Measurements from ENCODE around the gene ELOA. TPM values are rescaled to one million over a fixed set of nuclear protein-coding genes. Genes with fewer than 3 reads are reported as not detected.
A peak's percentile ranks its signal among the peaks of the same experiment; 100 is the strongest.

ELOA gene
- total and polyA plus RNA-seq, 9 of the 15 experiments (the other 6 are each of a cell fraction or from before 2014, with no cell fraction given) = 31.9 to 98.6 (median 61.3) TPM

GRCh38 chr1:23791516-23792047 is 48.3 kb downstream of the ELOA start (continued):
- TF ChIP-seq CEBPZ (IDR thresholded peaks at IDR 0.05; ENCODE audit: borderline replicate concordance, low read depth, low read length) = no peak

- in situ Hi-C loops (cut with MboI) = no loop called here
Observed at GRCh38 chr1:23792151-23792945, 49.1 kb downstream of the ELOA start.

More at GRCh38 chr1:23792151-23792945, 49.1 kb downstream of the ELOA start:
- ATAC-seq (no peak), DNase-seq (ENCODE audit: extremely low read depth in 1 of 4, low spot score in 3 of 4) (no peak), FAIRE-seq (no peak)
- peaks cover 31 to 52% of the 10 kb centered on the region in 2 experiments for H3K4me1 ChIP-seq (replicated peaks in 1 of 2; ENCODE audit: control insufficient read depth in 2 of 2, insufficient read depth in 2 of 2, low read length in 2 of 2)
- peak overlapping the region; percentile 98 for H3K4me2 ChIP-seq (ENCODE audit: insufficient read depth, low read length)
- 64% methylated on average over 18 of the region's 19 CpGs for WGBS (ENCODE audit: insufficient coverage, low coverage, missing lambda C conversion rate)
- H3K9me1 ChIP-seq (ENCODE audit: control insufficient read depth, insufficient read depth, low read length) = no peaks in the 10 kb centered on the region
- H3K79me2 ChIP-seq (ENCODE audit: control insufficient read depth, insufficient read depth, low read length) = peaks cover 29% of the 10 kb centered on the region
- peaks cover 60% of the 10 kb centered on the region for H3K36me3 ChIP-seq (ENCODE audit: control insufficient read depth, insufficient read depth, low read length)
- H3K27me3 ChIP-seq (ENCODE audit: control insufficient read depth in 2 of 2, insufficient read depth in 2 of 2, low read length in 2 of 2) = no peaks in the 10 kb centered on the region
- no peaks in the 10 kb centered on the region for H3K9me3 ChIP-seq (replicated peaks; ENCODE audit: control insufficient read depth, insufficient read depth, low read depth, low read length)
- CTCF ChIA-PET (ENCODE audit: low intra/inter-chr PET ratio) = no interaction called here
- peak overlapping the region; percentile 58 for H3K4me3 ChIP-seq
- peaks cover 3% of the 10 kb centered on the region; the same call in 1 of the 2 replicates for H4K20me1 ChIP-seq (replicated peaks; ENCODE audit: control insufficient read depth, insufficient read depth, low read length)
- intact Hi-C loops (cut with micrococcal nuclease) = no loop called here
- TF ChIP-seq MEIS2 (IDR thresholded peaks at IDR 0.05; ENCODE audit: partially characterized antibody) (no peak), TEAD4 (IDR thresholded peaks at IDR 0.05; ENCODE audit: low read length) (no peak), TEAD4 (CRISPR knock-in tag; IDR thresholded peaks at IDR 0.05; ENCODE audit: borderline replicate concordance) (0 out of 2 replicates have a peak, but pooled peaks have one; percentile 42), POLR2G (IDR thresholded peaks at IDR 0.05; ENCODE audit: low read depth, low read length) (peak; percentile 68), RBM22 (IDR thresholded peaks at IDR 0.05; ENCODE audit: low read depth, low read length, poor library complexity, severe bottlenecking) (peak; percentile 8), KDM5B (IDR thresholded peaks at IDR 0.05; ENCODE audit: insufficient replicate concordance, low read depth, low read length) (peak; percentile 28), RBFOX2 (IDR thresholded peaks at IDR 0.05; ENCODE audit: low read depth, low read length) (peak; percentile 62), RBM39 (optimal IDR thresholded peaks at IDR 0.05; ENCODE audit: low read depth, low read length) (no peak)
- H3K27ac ChIP-seq (ENCODE audit: extremely low read depth, low read depth, low read length) = peak overlapping the region; percentile 47
- BruUV-seq (replicated peaks) = no TSS peak
- POLR2A ChIA-PET = interaction anchor here (0.6 to 10.2 kb wide), 7 partner anchors 8 to 97 kb away, joined by 3 to 197 read pairs (median 11); partner anchors contain the start of genes GALE and PITHD1
- peak overlapping the region; percentile 39 to 92; a peak in 3 of 4 replicates for H3K9ac ChIP-seq (ENCODE audit: insufficient read depth in 1 of 2, low read depth in 2 of 2, low read length in 2 of 2)
- no peak overlapping the region for H2AFZ ChIP-seq (ENCODE audit: low read depth, low read length)

Measured in K562 (cell line).